Smooth muscle cell (in vitro differentiated cells): ENCODE results near the gene SLX9. TPM values are rescaled to one million over a fixed set of nuclear protein-coding genes. Genes with fewer than 3 reads are reported as not detected.

ENCODE experiments used
- DNase-seq: peaks from one replicate; lab custom pipeline; 2025; ENCODE audit not compliant: unreplicated experiment; lab: John Stamatoyannopoulos, UW
- H2AFZ ChIP-seq: fragments of 200-600 bp; sonication (generic); 2 replicates; pipeline ENCODE4 v1.6.0; 2016; ENCODE audit warnings: antibody characterized with exemption, low read depth, mild to moderate bottlenecking
- H3F3A ChIP-seq: fragments of 200-600 bp; sonication (generic); 2 replicates; pipeline ENCODE4 v1.6.0; 2017; ENCODE audit warnings: antibody characterized with exemption, low read depth
- H3K27ac ChIP-seq: fragments of 200-600 bp; sonication (generic); 2 replicates; pipeline ENCODE4 v1.5.1; 2016; ENCODE audit warnings: low read depth, mild to moderate bottlenecking
- H3K27me3 ChIP-seq: fragments of 200-600 bp; sonication (generic); 2 replicates; pipeline ENCODE4 v1.6.1; 2016; ENCODE audit warnings: low read depth, mild to moderate bottlenecking
- H3K36me3 ChIP-seq: fragments of 200-600 bp; sonication (generic); 2 replicates; pipeline ENCODE4 v1.5.1; 2016; ENCODE audit warnings: low read depth
- H3K4me1 ChIP-seq: fragments of 200-600 bp; sonication (generic); 2 replicates; pipeline ENCODE4 v1.5.1; 2016; ENCODE audit warnings: low read depth
- H3K4me2 ChIP-seq: fragments of 200-600 bp; sonication (generic); 2 replicates; pipeline ENCODE4 v1.6.0; 2016; ENCODE audit warnings: mild to moderate bottlenecking
- H3K4me3 ChIP-seq: fragments of 200-600 bp; sonication (generic); 2 replicates; pipeline ENCODE4 v1.5.1; 2016; ENCODE audit warnings: mild to moderate bottlenecking
- H3K79me2 ChIP-seq: fragments of 200-600 bp; sonication (generic); 2 replicates; pipeline ENCODE4 v1.6.0; 2016; ENCODE audit warnings: low read depth, mild to moderate bottlenecking
- H3K9ac ChIP-seq: fragments of 200-600 bp; sonication (generic); 2 replicates; pipeline ENCODE4 v1.6.0; 2016; ENCODE audit warnings: low read depth
- H3K9me3 ChIP-seq: fragments of 200-600 bp; sonication (generic); replicated peaks from 2 replicates; pipeline ENCODE4 v1.5.1; 2016; ENCODE audit warnings: low read depth
- H4K20me1 ChIP-seq: fragments of 200-600 bp; sonication (generic); 2 replicates; pipeline ENCODE4 v1.6.0; 2016; ENCODE audit warnings: low read depth
- WGBS: methylation state at CpG from one replicate; pipeline ENCODE4 v1.1.7; 2016; ENCODE audit warnings: low lambda C conversion rate; 5-methylcytosine and 5-hydroxymethylcytosine counted together
- polyA plus RNA-seq: library from polyadenylated mRNA; unstranded; fragments of >200 nt; fragmentation: Nextera tagmentation; extraction: Ambion mirVana; gene quantifications from 2 replicates; pipeline ENCODE4 v1.2.1, GENCODE V29; 2016
- total RNA-seq: library from RNA; depleted of rRNA; stranded (reverse); fragments of >200 nt; gene quantifications from 2 replicates; pipeline ENCODE4 v1.2.3, GENCODE V29; 2014
- TF ChIP-seq, protein P1 (sequence below): fragments of 200-600 bp; sonication (generic); IDR thresholded peaks from 2 replicates; pipeline ENCODE4 v1.5.1; 2017; ENCODE audit warnings: borderline replicate concordance, mild to moderate bottlenecking, antibody characterized with exemption; ENCODE audit not compliant: insufficient read depth, poor library complexity, severe bottlenecking

Gene SLX9
- total and polyA plus RNA-seq, 2 experiments from 2014 or later: 13.9 to 26.6 TPM

- Histone ChIP-seq H2AFZ (no peak overlapping the region), H3K79me2 (no peaks in the 10 kb centered on the region), H3K4me3 (no peak overlapping the region), H3K27me3 (peaks cover 34% of the 10 kb centered on the region), H3K9ac (no peak overlapping the region), H3K36me3 (no peaks in the 10 kb centered on the region), H3F3A (no peaks in the 10 kb centered on the region), H3K4me2 (no peak overlapping the region), H3K4me1 (no peaks in the 10 kb centered on the region), H4K20me1 (no peaks in the 10 kb centered on the region), H3K9me3 (no peaks in the 10 kb centered on the region), H3K27ac (no peak overlapping the region)
- 73% methylated on average over 13 of the region's 13 CpGs for WGBS
- TF ChIP-seq, protein P1, sequence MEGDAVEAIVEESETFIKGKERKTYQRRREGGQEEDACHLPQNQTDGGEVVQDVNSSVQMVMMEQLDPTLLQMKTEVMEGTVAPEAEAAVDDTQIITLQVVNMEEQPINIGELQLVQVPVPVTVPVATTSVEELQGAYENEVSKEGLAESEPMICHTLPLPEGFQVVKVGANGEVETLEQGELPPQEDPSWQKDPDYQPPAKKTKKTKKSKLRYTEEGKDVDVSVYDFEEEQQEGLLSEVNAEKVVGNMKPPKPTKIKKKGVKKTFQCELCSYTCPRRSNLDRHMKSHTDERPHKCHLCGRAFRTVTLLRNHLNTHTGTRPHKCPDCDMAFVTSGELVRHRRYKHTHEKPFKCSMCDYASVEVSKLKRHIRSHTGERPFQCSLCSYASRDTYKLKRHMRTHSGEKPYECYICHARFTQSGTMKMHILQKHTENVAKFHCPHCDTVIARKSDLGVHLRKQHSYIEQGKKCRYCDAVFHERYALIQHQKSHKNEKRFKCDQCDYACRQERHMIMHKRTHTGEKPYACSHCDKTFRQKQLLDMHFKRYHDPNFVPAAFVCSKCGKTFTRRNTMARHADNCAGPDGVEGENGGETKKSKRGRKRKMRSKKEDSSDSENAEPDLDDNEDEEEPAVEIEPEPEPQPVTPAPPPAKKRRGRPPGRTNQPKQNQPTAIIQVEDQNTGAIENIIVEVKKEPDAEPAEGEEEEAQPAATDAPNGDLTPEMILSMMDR: no peak
- DNase-seq: no peak
Observed at GRCh38 chr21:44918581-44919033, 21.2 kb upstream of the SLX9 start.

DNA sequence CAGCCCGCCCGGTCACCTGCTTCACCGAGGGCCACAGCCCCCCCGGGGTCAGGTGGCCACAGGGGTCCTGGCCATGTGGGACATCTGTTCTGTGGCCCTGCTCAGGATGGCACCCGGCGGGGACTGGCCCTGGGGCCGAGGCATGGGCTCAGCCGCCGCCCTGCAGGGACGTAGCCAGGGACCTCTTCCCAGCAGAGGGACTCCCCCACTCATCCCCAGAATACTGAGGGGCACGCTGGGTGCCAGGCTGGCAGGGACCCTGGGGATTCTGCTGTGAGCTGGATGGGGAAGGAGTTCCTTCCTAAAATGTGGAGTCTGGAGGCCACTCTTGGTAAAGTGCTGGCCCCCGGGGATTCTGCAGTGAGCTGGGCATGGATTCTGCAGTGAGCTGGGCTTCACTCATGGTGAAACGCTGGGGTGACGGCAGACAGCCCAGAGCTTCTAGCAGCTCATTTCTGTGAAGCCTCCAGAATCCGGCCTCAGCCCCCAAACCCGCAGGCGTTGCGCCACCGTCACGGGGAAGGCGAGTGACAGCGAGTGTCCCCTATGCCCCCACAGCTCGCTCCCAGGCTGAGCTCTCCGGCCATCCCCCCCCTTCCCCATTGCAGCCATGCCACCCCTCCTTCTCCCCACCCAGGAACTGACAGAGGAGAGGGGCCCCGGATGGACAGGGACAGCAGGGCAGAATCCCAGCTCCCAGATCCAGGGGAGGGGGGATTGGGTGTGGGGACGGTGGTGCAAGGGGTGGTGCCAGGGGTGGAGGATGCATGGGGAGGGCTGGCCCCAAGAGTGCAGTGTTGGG lies 20.5 kb upstream of the SLX9 start:
- Histone ChIP-seq H3K79me2 (no peaks in the 10 kb centered on the region), H2AFZ (no peak overlapping the region), H3K9ac (no peak overlapping the region), H4K20me1 (no peaks in the 10 kb centered on the region), H3K4me2 (peak overlapping the region; percentile 59), H3K4me1 (no peaks in the 10 kb centered on the region), H3F3A (no peaks in the 10 kb centered on the region), H3K27me3 (peaks cover 34% of the 10 kb centered on the region), H3K27ac (no peak overlapping the region), H3K36me3 (no peaks in the 10 kb centered on the region), H3K9me3 (no peaks in the 10 kb centered on the region), H3K4me3 (no peak overlapping the region)
- TF ChIP-seq, protein P1: no peak
- DNase-seq: no peak
- 42% methylated on average over 22 of the region's 26 CpGs for WGBS

GRCh38 chr21:44919913-44920693 lies 19.7 kb upstream of the SLX9 start:
- Histone ChIP-seq H3K9me3 (no peaks in the 10 kb centered on the region), H3K4me3 (no peak overlapping the region)

More at GRCh38 chr21:44919913-44920693, 19.7 kb upstream of the SLX9 start:
- no peak overlapping the region for H2AFZ ChIP-seq
- DNase-seq: no peak
- H3K79me2 ChIP-seq: no peaks in the 10 kb centered on the region
- H3K27ac ChIP-seq: no peak overlapping the region
- 89% methylated on average over 21 of the region's 28 CpGs for WGBS
- H3K9ac ChIP-seq: no peak overlapping the region
- H3K36me3 ChIP-seq: no peaks in the 10 kb centered on the region
- H3K4me1 ChIP-seq: no peaks in the 10 kb centered on the region
- H4K20me1 ChIP-seq: no peaks in the 10 kb centered on the region
- H3K27me3 ChIP-seq: peaks cover 34% of the 10 kb centered on the region
- TF ChIP-seq, protein P1: no peak
- H3K4me2 ChIP-seq: no peak overlapping the region
- no peaks in the 10 kb centered on the region for H3F3A ChIP-seq
